Nephron (organoid): ENCODE results near the gene ALPP.
"Not testable (repeated sequence)": the region's sequence is repeated elsewhere in the genome, so short reads cannot be mapped to it uniquely, and the experiment has no call there.

Source experiments
- H3K27ac Mint-ChIP-seq, 3 experiments: 2 replicates each; pipeline ENCODE4 v1.8.0; 2020; ENCODE audit warnings: mixed read lengths in 3 of 3, mild to moderate bottlenecking in 2 of 3, moderate library complexity in 1 of 3
- H3K27me3 Mint-ChIP-seq: 2 replicates; pipeline ENCODE4 v1.8.0; 2021; ENCODE audit warnings: low read depth, mild to moderate bottlenecking, moderate library complexity, mixed read lengths
- H3K36me3 Mint-ChIP-seq: 2 replicates; pipeline ENCODE4 v1.8.0; 2020; ENCODE audit warnings: low read depth, mixed read lengths
- H3K4me1 Mint-ChIP-seq: 2 replicates; pipeline ENCODE4 v1.8.0; 2020; ENCODE audit warnings: mixed read lengths
- H3K4me3 Mint-ChIP-seq, 3 experiments: 2 replicates each; pipeline ENCODE4 v1.8.0; 2020; ENCODE audit warnings: mild to moderate bottlenecking in 3 of 3, mixed read lengths in 3 of 3, moderate library complexity in 2 of 3
- H3K9me3 Mint-ChIP-seq: 2 replicates; pipeline ENCODE4 v1.8.0; 2020; ENCODE audit warnings: mixed read lengths
- TF ChIP-seq, protein P1 (sequence below), 3 experiments: fragments of 200-600 bp; sonication (generic); IDR thresholded peaks; one replicate each; pipeline ENCODE4 v1.5.0; 2021; ENCODE audit warnings: antibody characterized with exemption in 3 of 3; ENCODE audit not compliant: unreplicated experiment in 3 of 3

The ALPP gene

GRCh38 chr2:232333361-232334135 is 45.0 kb upstream of the ALPP start:
- no peak overlapping the region for H3K27ac Mint-ChIP-seq
- no peaks in the 10 kb centered on the region for H3K36me3 Mint-ChIP-seq
- peaks cover 3% of the 10 kb centered on the region for H3K27me3 Mint-ChIP-seq
- no peak overlapping the region for H3K4me3 Mint-ChIP-seq
- no peaks in the 10 kb centered on the region for H3K4me1 Mint-ChIP-seq
- no peaks in the 10 kb centered on the region for H3K9me3 Mint-ChIP-seq
- TF ChIP-seq, protein P1, sequence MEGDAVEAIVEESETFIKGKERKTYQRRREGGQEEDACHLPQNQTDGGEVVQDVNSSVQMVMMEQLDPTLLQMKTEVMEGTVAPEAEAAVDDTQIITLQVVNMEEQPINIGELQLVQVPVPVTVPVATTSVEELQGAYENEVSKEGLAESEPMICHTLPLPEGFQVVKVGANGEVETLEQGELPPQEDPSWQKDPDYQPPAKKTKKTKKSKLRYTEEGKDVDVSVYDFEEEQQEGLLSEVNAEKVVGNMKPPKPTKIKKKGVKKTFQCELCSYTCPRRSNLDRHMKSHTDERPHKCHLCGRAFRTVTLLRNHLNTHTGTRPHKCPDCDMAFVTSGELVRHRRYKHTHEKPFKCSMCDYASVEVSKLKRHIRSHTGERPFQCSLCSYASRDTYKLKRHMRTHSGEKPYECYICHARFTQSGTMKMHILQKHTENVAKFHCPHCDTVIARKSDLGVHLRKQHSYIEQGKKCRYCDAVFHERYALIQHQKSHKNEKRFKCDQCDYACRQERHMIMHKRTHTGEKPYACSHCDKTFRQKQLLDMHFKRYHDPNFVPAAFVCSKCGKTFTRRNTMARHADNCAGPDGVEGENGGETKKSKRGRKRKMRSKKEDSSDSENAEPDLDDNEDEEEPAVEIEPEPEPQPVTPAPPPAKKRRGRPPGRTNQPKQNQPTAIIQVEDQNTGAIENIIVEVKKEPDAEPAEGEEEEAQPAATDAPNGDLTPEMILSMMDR (IDR thresholded peaks at IDR 0.05; ENCODE audit: unreplicated experiment in 3 of 3) = peak; percentile 26 to 35 (median 27)

- not testable (repeated sequence) for H3K9me3 Mint-ChIP-seq, H3K4me3 Mint-ChIP-seq, H3K4me1 Mint-ChIP-seq, H3K27ac Mint-ChIP-seq, H3K36me3 Mint-ChIP-seq, H3K27me3 Mint-ChIP-seq
Observed at GRCh38 chr2:232334136-232334884, 44.2 kb upstream of the ALPP start.

DNA sequence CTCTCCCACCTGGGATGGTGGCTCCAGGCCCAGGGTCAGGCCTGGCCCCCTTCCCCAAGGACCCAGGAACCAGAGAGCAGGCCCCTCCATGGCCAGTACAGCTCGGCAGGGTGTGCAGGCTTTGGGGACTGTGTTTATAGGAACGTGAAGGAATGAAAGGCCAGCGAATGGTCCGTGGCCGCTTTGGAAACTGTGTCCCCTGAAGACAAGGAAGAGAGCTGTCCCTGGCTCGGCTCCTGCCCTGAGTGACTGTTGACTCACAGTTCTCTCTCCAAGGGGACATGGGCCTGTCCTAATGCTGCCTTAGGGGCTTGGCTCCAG is 43.7 kb upstream of the ALPP start:
- H3K4me3 Mint-ChIP-seq, H3K27me3 Mint-ChIP-seq, H3K27ac Mint-ChIP-seq, H3K9me3 Mint-ChIP-seq, H3K4me1 Mint-ChIP-seq, H3K36me3 Mint-ChIP-seq: not testable (repeated sequence)

- H3K4me1 Mint-ChIP-seq, H3K4me3 Mint-ChIP-seq, H3K9me3 Mint-ChIP-seq, H3K27ac Mint-ChIP-seq, H3K36me3 Mint-ChIP-seq, H3K27me3 Mint-ChIP-seq: not testable (repeated sequence)
- TF ChIP-seq, protein P1 (IDR thresholded peaks at IDR 0.05; ENCODE audit: unreplicated experiment in 3 of 3) = peak; percentile 48 to 59 (median 50)
Observed at GRCh38 chr2:232335206-232335858, 43.2 kb upstream of the ALPP start.

- TF ChIP-seq, protein P1 (IDR thresholded peaks at IDR 0.05; ENCODE audit: unreplicated experiment in 3 of 3) = no peak
- Mint-ChIP-seq H3K4me3 (no peak overlapping the region), H3K9me3 (no peaks in the 10 kb centered on the region), H3K27ac (no peak overlapping the region), H3K4me1 (no peaks in the 10 kb centered on the region), H3K27me3 (peaks cover 3% of the 10 kb centered on the region), H3K36me3 (peaks cover 5% of the 10 kb centered on the region)
Observed at GRCh38 chr2:232335859-232336215, 42.7 kb upstream of the ALPP start.

- Mint-ChIP-seq H3K9me3 (no peaks in the 10 kb centered on the region), H3K36me3 (peaks cover 5% of the 10 kb centered on the region), H3K27ac (no peak overlapping the region), H3K4me1 (no peaks in the 10 kb centered on the region), H3K4me3 (no peak overlapping the region), H3K27me3 (peaks cover 3% of the 10 kb centered on the region)
- TF ChIP-seq, protein P1 (IDR thresholded peaks at IDR 0.05; ENCODE audit: unreplicated experiment in 3 of 3) = no peak
Observed at GRCh38 chr2:232336241-232336736, 42.3 kb upstream of the ALPP start.
